ENCODE data around the gene ZNF710.
"Not testable (repeated sequence)": the region's sequence is repeated elsewhere in the genome, so short reads cannot be mapped to it uniquely, and the experiment has no call there.

The ZNF710 gene

GRCh38 chr15:90108038-90108437 is 106.9 kb downstream of the ZNF710 start:
- not testable (repeated sequence) for DNase-seq

- not testable (repeated sequence) for DNase-seq
Observed at GRCh38 chr15:90109163-90109751, 108.1 kb downstream of the ZNF710 start.

GRCh38 chr15:90113166-90113565 is 112.0 kb downstream of the ZNF710 start:
- no peak for DNase-seq

- DNase-seq: no peak
Observed at GRCh38 chr15:90114451-90114901, 113.4 kb downstream of the ZNF710 start.

- no peak for DNase-seq
Observed at GRCh38 chr15:90115783-90116182, 114.7 kb downstream of the ZNF710 start.

- no peak for DNase-seq
Observed at GRCh38 chr15:90119367-90119766, 118.2 kb downstream of the ZNF710 start.

GRCh38 chr15:90121086-90121485 is 120.0 kb downstream of the ZNF710 start:
- no peak for DNase-seq

- no peak for DNase-seq
Observed at GRCh38 chr15:90124507-90124906, 123.4 kb downstream of the ZNF710 start.

- DNase-seq: no peak
Observed at GRCh38 chr15:90126022-90126421, 124.9 kb downstream of the ZNF710 start.

GRCh38 chr15:90126596-90127435 is 125.7 kb downstream of the ZNF710 start:
- DNase-seq: no peak

- DNase-seq: no peak
Observed at GRCh38 chr15:90130291-90130690, 129.2 kb downstream of the ZNF710 start.

Data from retina (tissue), 1 donor.